GM06990 (cell line): Measurements from ENCODE around the gene CEACAM21.

ENCODE experiments used
- DNase-seq: peaks from one replicate; pipeline ENCODE4 v3.0.0-alpha.2; 2011; ENCODE audit not compliant: insufficient read length; ENCODE audit errors: extremely low read depth
- H3K27me3 ChIP-seq: replicated peaks from 2 replicates; pipeline ENCODE4 v1.6.0; 2011; ENCODE audit warnings: low read length; ENCODE audit not compliant: control insufficient read depth, insufficient read depth
- H3K36me3 ChIP-seq: 2 replicates; pipeline ENCODE4 v1.5.1; 2011; ENCODE audit warnings: low read length; ENCODE audit not compliant: control insufficient read depth, insufficient read depth
- H3K4me3 ChIP-seq: replicated peaks from 2 replicates; pipeline ENCODE4 v1.5.1; 2011; ENCODE audit warnings: low read depth, mild to moderate bottlenecking, control low read depth, low read length
- CTCF ChIP-seq: IDR thresholded peaks from 2 replicates; pipeline ENCODE4 v1.5.1; 2011; ENCODE audit warnings: low read length, control low read depth, mild to moderate bottlenecking, inconsistent platforms; ENCODE audit not compliant: insufficient read depth, poor library complexity, severe bottlenecking

The CEACAM21 gene

GRCh38 chr19:41615207-41615606 lies 39.2 kb downstream of the CEACAM21 start:
- Histone ChIP-seq H3K4me3 (no peak overlapping the region), H3K27me3 (no peaks in the 10 kb centered on the region), H3K36me3 (no peaks in the 10 kb centered on the region)
- TF ChIP-seq CTCF, result no peak
- DNase-seq, result no peak

GRCh38 chr19:41616792-41617621 lies 41.0 kb downstream of the CEACAM21 start:
- Histone ChIP-seq H3K4me3 (no peak overlapping the region), H3K36me3 (no peaks in the 10 kb centered on the region), H3K27me3 (peaks cover 2% of the 10 kb centered on the region; the same call in 1 of the 2 replicates)
- no peak for TF ChIP-seq CTCF
- DNase-seq, result no peak

GRCh38 chr19:41617941-41618730 lies 42.2 kb downstream of the CEACAM21 start:
- Histone ChIP-seq H3K27me3 (peaks cover 2% of the 10 kb centered on the region; the same call in 1 of the 2 replicates), H3K36me3 (no peaks in the 10 kb centered on the region), H3K4me3 (no peak overlapping the region)
- TF ChIP-seq CTCF, result no peak
- no peak for DNase-seq

- no peak for TF ChIP-seq CTCF
- no peaks in the 10 kb centered on the region for H3K36me3 ChIP-seq
- no peak for DNase-seq
- H3K27me3 ChIP-seq, result peaks cover 2% of the 10 kb centered on the region; the same call in 1 of the 2 replicates
- no peak overlapping the region for H3K4me3 ChIP-seq
Measured at GRCh38 chr19:41619018-41619556, 43.1 kb downstream of the CEACAM21 start.

GRCh38 chr19:41620171-41620570 lies 44.2 kb downstream of the CEACAM21 start:
- Histone ChIP-seq H3K36me3 (no peaks in the 10 kb centered on the region), H3K4me3 (no peak overlapping the region), H3K27me3 (peaks cover 2% of the 10 kb centered on the region; the same call in 1 of the 2 replicates)
- DNase-seq, result no peak
- TF ChIP-seq CTCF, result no peak
